ENCODE results near the gene DCHS2. TPM values are rescaled to one million over a fixed set of nuclear protein-coding genes. Genes with fewer than 3 reads are reported as not detected.

DCHS2 gene
- total RNA-seq, 1 donor from 2014 or later: 18.3 TPM

GRCh38 chr4:154292589-154292988 is 199.0 kb downstream of the DCHS2 start:
- H3K9me3 ChIP-seq (ENCODE audit: control insufficient read depth in 3 of 3, low read length in 3 of 3): no peaks in the 10 kb centered on the region
- no peak overlapping the region for H3K27ac ChIP-seq (ENCODE audit: low read depth, low read length)
- no peak overlapping the region for H3K4me3 ChIP-seq (ENCODE audit: low read length in 3 of 3)
- H3K4me1 ChIP-seq (ENCODE audit: control insufficient read depth in 3 of 3, insufficient read depth in 3 of 3, low read length in 3 of 3): no peaks in the 10 kb centered on the region
- H3K9ac ChIP-seq (ENCODE audit: low read depth in 1 of 3, low read length in 3 of 3): no peak overlapping the region
- no peaks in the 10 kb centered on the region for H3K36me3 ChIP-seq (ENCODE audit: control insufficient read depth in 3 of 3, insufficient read depth in 3 of 3, low read length in 3 of 3)
- no peaks in the 10 kb centered on the region for H3K27me3 ChIP-seq (ENCODE audit: control insufficient read depth in 3 of 3, insufficient read depth in 3 of 3, low read length in 3 of 3)

- H3K4me1 ChIP-seq (ENCODE audit: control insufficient read depth in 3 of 3, insufficient read depth in 3 of 3, low read length in 3 of 3): no peaks in the 10 kb centered on the region
- H3K9me3 ChIP-seq (ENCODE audit: control insufficient read depth in 3 of 3, low read length in 3 of 3): no peaks in the 10 kb centered on the region
- no peak overlapping the region for H3K27ac ChIP-seq (ENCODE audit: low read depth, low read length)
- no peaks in the 10 kb centered on the region for H3K27me3 ChIP-seq (ENCODE audit: control insufficient read depth in 3 of 3, insufficient read depth in 3 of 3, low read length in 3 of 3)
- no peaks in the 10 kb centered on the region for H3K36me3 ChIP-seq (ENCODE audit: control insufficient read depth in 3 of 3, insufficient read depth in 3 of 3, low read length in 3 of 3)
- no peak overlapping the region for H3K9ac ChIP-seq (ENCODE audit: low read depth in 1 of 3, low read length in 3 of 3)
- H3K4me3 ChIP-seq (ENCODE audit: low read length in 3 of 3): no peak overlapping the region
These were observed 214.4 kb downstream of the DCHS2 start for GRCh38 chr4:154277172-154277571.

GRCh38 chr4:154276496-154276895 is 215.1 kb downstream of the DCHS2 start:
- Histone ChIP-seq H3K9me3 (ENCODE audit: control insufficient read depth in 3 of 3, low read length in 3 of 3) (no peaks in the 10 kb centered on the region), H3K36me3 (ENCODE audit: control insufficient read depth in 3 of 3, insufficient read depth in 3 of 3, low read length in 3 of 3) (no peaks in the 10 kb centered on the region)

GRCh38 chr4:154254999-154255398 is 236.6 kb downstream of the DCHS2 start:
- no peak overlapping the region for H3K27ac ChIP-seq (ENCODE audit: low read depth, low read length)
- no peaks in the 10 kb centered on the region for H3K36me3 ChIP-seq (ENCODE audit: control insufficient read depth in 3 of 3, insufficient read depth in 3 of 3, low read length in 3 of 3)
- H3K4me3 ChIP-seq (ENCODE audit: low read length in 3 of 3): no peak overlapping the region
- no peaks in the 10 kb centered on the region for H3K27me3 ChIP-seq (ENCODE audit: control insufficient read depth in 3 of 3, insufficient read depth in 3 of 3, low read length in 3 of 3)
- H3K9me3 ChIP-seq (ENCODE audit: control insufficient read depth in 3 of 3, low read length in 3 of 3): no peaks in the 10 kb centered on the region
- H3K4me1 ChIP-seq (ENCODE audit: control insufficient read depth in 3 of 3, insufficient read depth in 3 of 3, low read length in 3 of 3): no peaks in the 10 kb centered on the region
- no peak overlapping the region for H3K9ac ChIP-seq (ENCODE audit: low read depth in 1 of 3, low read length in 3 of 3)

More at GRCh38 chr4:154276496-154276895, 215.1 kb downstream of the DCHS2 start:
- H3K4me3 ChIP-seq (ENCODE audit: low read length in 3 of 3): no peak overlapping the region
- H3K4me1 ChIP-seq (ENCODE audit: control insufficient read depth in 3 of 3, insufficient read depth in 3 of 3, low read length in 3 of 3): no peaks in the 10 kb centered on the region
- H3K27me3 ChIP-seq (ENCODE audit: control insufficient read depth in 3 of 3, insufficient read depth in 3 of 3, low read length in 3 of 3): no peaks in the 10 kb centered on the region
- H3K9ac ChIP-seq (ENCODE audit: low read depth in 1 of 3, low read length in 3 of 3): no peak overlapping the region
- no peak overlapping the region for H3K27ac ChIP-seq (ENCODE audit: low read depth, low read length)

- H3K27me3 ChIP-seq (ENCODE audit: control insufficient read depth in 3 of 3, insufficient read depth in 3 of 3, low read length in 3 of 3): no peaks in the 10 kb centered on the region
- H3K4me3 ChIP-seq (ENCODE audit: low read length in 3 of 3): no peak overlapping the region
- H3K27ac ChIP-seq (ENCODE audit: low read depth, low read length): no peak overlapping the region
- no peaks in the 10 kb centered on the region for H3K9me3 ChIP-seq (ENCODE audit: control insufficient read depth in 3 of 3, low read length in 3 of 3)
- no peak overlapping the region for H3K9ac ChIP-seq (ENCODE audit: low read depth in 1 of 3, low read length in 3 of 3)
- no peaks in the 10 kb centered on the region for H3K4me1 ChIP-seq (ENCODE audit: control insufficient read depth in 3 of 3, insufficient read depth in 3 of 3, low read length in 3 of 3)
- no peaks in the 10 kb centered on the region for H3K36me3 ChIP-seq (ENCODE audit: control insufficient read depth in 3 of 3, insufficient read depth in 3 of 3, low read length in 3 of 3)
These were observed 257.0 kb downstream of the DCHS2 start for GRCh38 chr4:154234576-154234975.

- H3K36me3 ChIP-seq (ENCODE audit: control insufficient read depth in 3 of 3, insufficient read depth in 3 of 3, low read length in 3 of 3): no peaks in the 10 kb centered on the region
- H3K4me1 ChIP-seq (ENCODE audit: control insufficient read depth in 3 of 3, insufficient read depth in 3 of 3, low read length in 3 of 3): no peaks in the 10 kb centered on the region
- H3K27ac ChIP-seq (ENCODE audit: low read depth, low read length): no peak overlapping the region
- no peak overlapping the region for H3K9ac ChIP-seq (ENCODE audit: low read depth in 1 of 3, low read length in 3 of 3)
- H3K9me3 ChIP-seq (ENCODE audit: control insufficient read depth in 3 of 3, low read length in 3 of 3): no peaks in the 10 kb centered on the region
- H3K4me3 ChIP-seq (ENCODE audit: low read length in 3 of 3): no peak overlapping the region
- no peaks in the 10 kb centered on the region for H3K27me3 ChIP-seq (ENCODE audit: control insufficient read depth in 3 of 3, insufficient read depth in 3 of 3, low read length in 3 of 3)
These were observed 259.7 kb downstream of the DCHS2 start for GRCh38 chr4:154231806-154232478.

- Histone ChIP-seq H3K9me3 (ENCODE audit: control insufficient read depth in 3 of 3, low read length in 3 of 3) (no peaks in the 10 kb centered on the region), H3K4me3 (ENCODE audit: low read length in 3 of 3) (no peak overlapping the region), H3K9ac (ENCODE audit: low read depth in 1 of 3, low read length in 3 of 3) (no peak overlapping the region), H3K36me3 (ENCODE audit: control insufficient read depth in 3 of 3, insufficient read depth in 3 of 3, low read length in 3 of 3) (no peaks in the 10 kb centered on the region), H3K27ac (ENCODE audit: low read depth, low read length) (no peak overlapping the region), H3K27me3 (ENCODE audit: control insufficient read depth in 3 of 3, insufficient read depth in 3 of 3, low read length in 3 of 3) (no peaks in the 10 kb centered on the region), H3K4me1 (ENCODE audit: control insufficient read depth in 3 of 3, insufficient read depth in 3 of 3, low read length in 3 of 3) (no peaks in the 10 kb centered on the region)
These were observed 260.9 kb downstream of the DCHS2 start for GRCh38 chr4:154230723-154231122.

- Histone ChIP-seq H3K4me1 (ENCODE audit: control insufficient read depth in 3 of 3, insufficient read depth in 3 of 3, low read length in 3 of 3) (no peaks in the 10 kb centered on the region), H3K27ac (ENCODE audit: low read depth, low read length) (no peak overlapping the region), H3K9ac (ENCODE audit: low read depth in 1 of 3, low read length in 3 of 3) (no peak overlapping the region), H3K36me3 (ENCODE audit: control insufficient read depth in 3 of 3, insufficient read depth in 3 of 3, low read length in 3 of 3) (no peaks in the 10 kb centered on the region), H3K9me3 (ENCODE audit: control insufficient read depth in 3 of 3, low read length in 3 of 3) (no peaks in the 10 kb centered on the region), H3K27me3 (ENCODE audit: control insufficient read depth in 3 of 3, insufficient read depth in 3 of 3, low read length in 3 of 3) (no peaks in the 10 kb centered on the region), H3K4me3 (ENCODE audit: low read length in 3 of 3) (no peak overlapping the region)
These were observed 261.5 kb downstream of the DCHS2 start for GRCh38 chr4:154230091-154230490.

GRCh38 chr4:154222875-154223274 is 268.7 kb downstream of the DCHS2 start:
- Histone ChIP-seq H3K36me3 (ENCODE audit: control insufficient read depth in 3 of 3, insufficient read depth in 3 of 3, low read length in 3 of 3) (no peaks in the 10 kb centered on the region), H3K27ac (ENCODE audit: low read depth, low read length) (no peak overlapping the region), H3K9ac (ENCODE audit: low read depth in 1 of 3, low read length in 3 of 3) (no peak overlapping the region), H3K4me3 (ENCODE audit: low read length in 3 of 3) (no peak overlapping the region), H3K9me3 (ENCODE audit: control insufficient read depth in 3 of 3, low read length in 3 of 3) (peaks cover 0 to 5% (median 0%) of the 10 kb centered on the region in 3 donors), H3K27me3 (ENCODE audit: control insufficient read depth in 3 of 3, insufficient read depth in 3 of 3, low read length in 3 of 3) (no peaks in the 10 kb centered on the region), H3K4me1 (ENCODE audit: control insufficient read depth in 3 of 3, insufficient read depth in 3 of 3, low read length in 3 of 3) (no peaks in the 10 kb centered on the region)

GRCh38 chr4:154218051-154218450 is 273.5 kb downstream of the DCHS2 start:
- Histone ChIP-seq H3K9me3 (ENCODE audit: control insufficient read depth in 3 of 3, low read length in 3 of 3) (no peaks in the 10 kb centered on the region), H3K27me3 (ENCODE audit: control insufficient read depth in 3 of 3, insufficient read depth in 3 of 3, low read length in 3 of 3) (no peaks in the 10 kb centered on the region), H3K9ac (ENCODE audit: low read depth in 1 of 3, low read length in 3 of 3) (no peak overlapping the region), H3K4me1 (ENCODE audit: control insufficient read depth in 3 of 3, insufficient read depth in 3 of 3, low read length in 3 of 3) (no peaks in the 10 kb centered on the region), H3K36me3 (ENCODE audit: control insufficient read depth in 3 of 3, insufficient read depth in 3 of 3, low read length in 3 of 3) (no peaks in the 10 kb centered on the region), H3K27ac (ENCODE audit: low read depth, low read length) (no peak overlapping the region), H3K4me3 (ENCODE audit: low read length in 3 of 3) (no peak overlapping the region)

Data from skeletal muscle tissue (tissue), 4 donors.